HCT116 (cell line): Measurements from ENCODE around the gene SETD6. TPM values are rescaled to one million over a fixed set of nuclear protein-coding genes. Genes with fewer than 3 reads are reported as not detected.

Experiments
- ATAC-seq: fragments of 200-7000 bp; cut with Tn5 transposase; 2 replicates; pipeline ENCODE4 v1.9.1; 2020; ENCODE audit warnings: mild to moderate bottlenecking, moderate library complexity
- BruUV-seq: library from RNA; stranded (reverse); fragments of 400-500 nt; replicated peaks from 2 replicates; lab custom pipeline; 2021; lab: Mats Ljungman, UMichigan
- CTCF ChIA-PET: fragments of 300-600 bp; sonication (Branson Sonifier 250); formaldehyde crosslinking; loops from one replicate; lab custom pipeline; 2021; ENCODE audit warnings: antibody characterized with exemption; lab: Charles Lee
- POLR2A ChIA-PET: fragments of 300-600, 350-600 bp; sonication (Branson Sonifier 250); formaldehyde crosslinking; loops from one replicate; lab custom pipeline; 2021; ENCODE audit warnings: antibody characterized with exemption; lab: Charles Lee
- RAD21 ChIA-PET, 2 experiments: fragments of 300-600 bp; sonication (Branson Sonifier 250); formaldehyde crosslinking; loops; one replicate each; lab custom pipeline; 2023; ENCODE audit warnings: low total read pairs in 2 of 2; ENCODE audit not compliant: uncharacterized antibody in 2 of 2, unreplicated experiment in 2 of 2, low non-redundant PET in 1 of 2; lab: Charles Lee
- DNase-seq: peaks from one replicate; pipeline ENCODE4 v3.0.0-alpha.2; 2010; ENCODE audit warnings: low read depth, low spot score
- H2AFZ ChIP-seq: fragments of 200-600 bp; shearing (Covaris generic), sonication (generic); 2 replicates; pipeline ENCODE4 v1.6.1; 2017; ENCODE audit warnings: low read depth, mixed run types, mixed read lengths, antibody characterized with exemption, low read length; ENCODE audit not compliant: poor library complexity, severe bottlenecking
- H3K27ac ChIP-seq: 2 replicates; pipeline ENCODE4 v1.5.1; 2012; ENCODE audit warnings: low read depth, low read length
- H3K27me3 ChIP-seq: fragments of 200-600 bp; sonication (generic); 2 replicates; pipeline ENCODE4 v1.6.1; 2016; ENCODE audit warnings: mixed run types, low read length, mixed read lengths; ENCODE audit not compliant: insufficient read depth
- H3K36me3 ChIP-seq, 2 experiments: fragments of 200-500 bp in 1 of 2; fragments of 200-600 bp in 1 of 2; sonication (Bioruptor generic) in 1 of 2; sonication (generic) in 1 of 2; 2 replicates each; pipeline versions ENCODE4 v1.5.1 to v1.6.1; 2014 to 2016; ENCODE audit warnings: low read length in 2 of 2, inconsistent platforms in 1 of 2, mixed read lengths in 1 of 2, mixed run types in 1 of 2; ENCODE audit not compliant: insufficient read depth in 2 of 2, control insufficient read depth in 1 of 2
- H3K4me1 ChIP-seq, 2 experiments: fragments of 200-600 bp in 1 of 2; sonication (generic) in 1 of 2; 2 replicates each; pipeline versions ENCODE4 v1.5.1 to v1.6.1; 2012 to 2017; ENCODE audit warnings: low read length in 2 of 2, inconsistent platforms in 1 of 2, mild to moderate bottlenecking in 1 of 2, mixed read lengths in 1 of 2, mixed run types in 1 of 2, moderate library complexity in 1 of 2; ENCODE audit not compliant: insufficient read depth in 2 of 2, control insufficient read depth in 1 of 2
- H3K4me2 ChIP-seq: fragments of 200-600 bp; sonication (generic); 2 replicates; pipeline ENCODE4 v1.6.1; 2017; ENCODE audit warnings: mixed run types, low read length, mixed read lengths
- H3K4me3 ChIP-seq, 2 experiments: fragments of 200-600 bp in 1 of 2; sonication (generic) in 1 of 2; replicated peaks in 1 of 2; 2 replicates each; pipeline ENCODE4 v1.5.1; 2011 to 2016; ENCODE audit warnings: low read length in 2 of 2, control low read depth in 1 of 2, low read depth in 1 of 2, mild to moderate bottlenecking in 1 of 2, mixed read lengths in 1 of 2, mixed run types in 1 of 2
- H3K79me2 ChIP-seq: fragments of 200-600 bp; sonication (generic); 2 replicates; pipeline ENCODE4 v1.6.1; 2017; ENCODE audit warnings: mild to moderate bottlenecking, mixed run types, low read length, moderate library complexity, mixed read lengths; ENCODE audit not compliant: insufficient read depth
- H3K9ac ChIP-seq: fragments of 200-600 bp; sonication (generic); 2 replicates; pipeline ENCODE4 v1.6.1; 2016; ENCODE audit warnings: low read length, mixed read lengths
- H3K9me2 ChIP-seq: fragments of 200-600 bp; sonication (generic), shearing (Covaris generic); 2 replicates; pipeline ENCODE4 v1.6.1; 2017; ENCODE audit warnings: mixed run types, mild to moderate bottlenecking, moderate library complexity; ENCODE audit not compliant: insufficient read depth
- H3K9me3 ChIP-seq, 2 experiments: fragments of 200-500 bp in 1 of 2; fragments of 200-600 bp in 1 of 2; sonication (Bioruptor generic) in 1 of 2; sonication (generic) in 1 of 2; 2 replicates each; pipeline ENCODE4 v1.6.1; 2014 to 2017; ENCODE audit warnings: low read length in 2 of 2, mixed read lengths in 2 of 2, inconsistent platforms in 1 of 2, low read depth in 1 of 2, mild to moderate bottlenecking in 1 of 2, mixed run types in 1 of 2, moderate library complexity in 1 of 2; ENCODE audit not compliant: control insufficient read depth in 1 of 2, insufficient read depth in 1 of 2
- H4K20me1 ChIP-seq: fragments of 200-600 bp; sonication (generic), shearing (Covaris generic); 2 replicates; pipeline ENCODE4 v1.6.1; 2017; ENCODE audit warnings: mixed run types, mild to moderate bottlenecking, moderate library complexity; ENCODE audit not compliant: insufficient read depth
- CBX3 ChIP-seq: IDR thresholded peaks from 2 replicates; pipeline ENCODE4 v1.6.1; 2012; ENCODE audit warnings: low read depth
- CEBPB ChIP-seq: IDR thresholded peaks from 2 replicates; pipeline ENCODE4 v1.6.1; 2012; ENCODE audit warnings: low read depth
- EGR1 ChIP-seq: IDR thresholded peaks from 2 replicates; pipeline ENCODE4 v1.6.1; 2012; ENCODE audit warnings: low read depth
- EZH2 ChIP-seq: fragments of 200-600 bp; sonication (generic); IDR thresholded peaks from 2 replicates; pipeline ENCODE4 v1.6.1; 2017; ENCODE audit warnings: antibody characterized with exemption, mixed run types
- FOSL1 ChIP-seq: IDR thresholded peaks from 2 replicates; pipeline ENCODE4 v1.6.1; 2012; ENCODE audit warnings: low read depth
- JUND ChIP-seq: IDR thresholded peaks from 2 replicates; pipeline ENCODE4 v1.6.1; 2012
- SP1 ChIP-seq: IDR thresholded peaks from 2 replicates; pipeline ENCODE4 v1.6.1; 2012; ENCODE audit warnings: low read depth
- SRF ChIP-seq: IDR thresholded peaks from 2 replicates; pipeline ENCODE4 v1.6.1; 2012; ENCODE audit warnings: low read depth
- TCF7L2 ChIP-seq: IDR thresholded peaks from 2 replicates; pipeline ENCODE4 v1.7.0; 2011; ENCODE audit warnings: borderline replicate concordance, inconsistent platforms; ENCODE audit not compliant: insufficient read depth, insufficient read length; ENCODE audit errors: extremely low read depth
- YY1 ChIP-seq: IDR thresholded peaks from 2 replicates; pipeline ENCODE4 v1.6.1; 2011; ENCODE audit warnings: low read length, low read depth, moderate library complexity, mild to moderate bottlenecking; ENCODE audit not compliant: insufficient replicate concordance; ENCODE audit errors: extremely low read depth
- ZNF274 ChIP-seq: fragments of 200-500 bp; sonication (Bioruptor generic); IDR thresholded peaks from 2 replicates; pipeline ENCODE4 v1.6.1; 2014; ENCODE audit warnings: mild to moderate bottlenecking, low read depth, low read length, inconsistent platforms
- intact Hi-C: fragments of 100-400 bp; cut with micrococcal nuclease; formaldehyde crosslinking; loops from 2 replicates; pipeline ENCODE4 v1.10.0; 2022
- total RNA-seq: library from RNA; stranded (reverse); gene quantifications from one replicate; pipeline ENCODE4 v1.2.1, GENCODE V29; 2021; ENCODE audit not compliant: unreplicated experiment
- TF ChIP-seq, protein P1 (sequence below): IDR thresholded peaks from 2 replicates; pipeline ENCODE4 v1.6.1; 2012; ENCODE audit warnings: low read depth
- TF ChIP-seq, protein P2 (sequence below): IDR thresholded peaks from 2 replicates; pipeline ENCODE4 v1.6.1; 2011; ENCODE audit warnings: mild to moderate bottlenecking, low read length, moderate library complexity; ENCODE audit not compliant: insufficient replicate concordance; ENCODE audit errors: extremely low read depth

SETD6 gene
- total RNA-seq, 1 experiment from 2014 or later, result 26.6 TPM

DNA sequence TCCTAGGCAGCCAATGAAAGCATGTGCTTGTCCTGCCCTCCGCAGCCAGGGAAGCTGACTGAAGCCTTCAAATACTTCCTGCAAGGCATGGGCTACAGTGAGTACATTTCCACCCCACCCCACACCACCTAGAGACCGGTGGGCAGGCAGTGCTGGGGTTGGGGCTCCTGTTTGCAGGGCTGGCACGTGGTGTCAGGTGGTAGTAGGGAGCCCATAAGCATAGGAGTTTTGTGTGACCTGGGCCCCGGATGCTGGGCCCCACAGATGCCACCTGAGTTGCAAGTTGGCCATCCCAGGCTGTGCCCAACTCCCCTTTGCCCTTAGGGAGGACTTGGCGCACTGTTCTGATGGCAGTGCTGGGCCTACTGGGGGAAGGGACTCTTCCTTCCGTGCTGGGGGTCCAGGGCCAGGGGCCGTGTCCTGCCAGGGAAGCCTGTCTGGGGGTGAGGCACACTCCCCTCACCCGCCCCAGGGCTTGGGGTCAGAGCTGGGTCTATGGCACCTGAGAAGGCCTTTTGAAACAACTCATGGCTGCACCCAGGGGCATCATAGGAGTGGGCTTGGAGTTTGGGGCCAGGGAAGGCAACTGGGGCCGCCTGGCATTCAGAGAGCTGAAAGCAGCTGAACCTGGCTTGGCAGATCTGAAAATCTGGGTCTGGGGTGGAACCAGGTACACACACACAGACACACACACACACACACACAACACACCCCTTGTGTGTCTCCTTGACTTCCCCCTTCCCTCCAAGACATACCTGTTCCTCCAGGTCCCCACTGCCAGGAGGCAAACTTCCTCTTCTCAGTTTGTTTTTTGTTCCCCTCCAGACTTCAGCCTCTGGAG lies 5.8 kb upstream of the SETD6 start:
- intact Hi-C loops, result loop anchor here (5.0 kb wide), 1 partner anchor 248 kb away; no protein-coding TSS in a partner anchor
- TF ChIP-seq SP1, result no peak
- TF ChIP-seq YY1, result no peak
- TF ChIP-seq JUND, result no peak
- no peak for TF ChIP-seq EGR1
- no peak for TF ChIP-seq EZH2
- no peak for TF ChIP-seq CEBPB
- TF ChIP-seq, protein P1, sequence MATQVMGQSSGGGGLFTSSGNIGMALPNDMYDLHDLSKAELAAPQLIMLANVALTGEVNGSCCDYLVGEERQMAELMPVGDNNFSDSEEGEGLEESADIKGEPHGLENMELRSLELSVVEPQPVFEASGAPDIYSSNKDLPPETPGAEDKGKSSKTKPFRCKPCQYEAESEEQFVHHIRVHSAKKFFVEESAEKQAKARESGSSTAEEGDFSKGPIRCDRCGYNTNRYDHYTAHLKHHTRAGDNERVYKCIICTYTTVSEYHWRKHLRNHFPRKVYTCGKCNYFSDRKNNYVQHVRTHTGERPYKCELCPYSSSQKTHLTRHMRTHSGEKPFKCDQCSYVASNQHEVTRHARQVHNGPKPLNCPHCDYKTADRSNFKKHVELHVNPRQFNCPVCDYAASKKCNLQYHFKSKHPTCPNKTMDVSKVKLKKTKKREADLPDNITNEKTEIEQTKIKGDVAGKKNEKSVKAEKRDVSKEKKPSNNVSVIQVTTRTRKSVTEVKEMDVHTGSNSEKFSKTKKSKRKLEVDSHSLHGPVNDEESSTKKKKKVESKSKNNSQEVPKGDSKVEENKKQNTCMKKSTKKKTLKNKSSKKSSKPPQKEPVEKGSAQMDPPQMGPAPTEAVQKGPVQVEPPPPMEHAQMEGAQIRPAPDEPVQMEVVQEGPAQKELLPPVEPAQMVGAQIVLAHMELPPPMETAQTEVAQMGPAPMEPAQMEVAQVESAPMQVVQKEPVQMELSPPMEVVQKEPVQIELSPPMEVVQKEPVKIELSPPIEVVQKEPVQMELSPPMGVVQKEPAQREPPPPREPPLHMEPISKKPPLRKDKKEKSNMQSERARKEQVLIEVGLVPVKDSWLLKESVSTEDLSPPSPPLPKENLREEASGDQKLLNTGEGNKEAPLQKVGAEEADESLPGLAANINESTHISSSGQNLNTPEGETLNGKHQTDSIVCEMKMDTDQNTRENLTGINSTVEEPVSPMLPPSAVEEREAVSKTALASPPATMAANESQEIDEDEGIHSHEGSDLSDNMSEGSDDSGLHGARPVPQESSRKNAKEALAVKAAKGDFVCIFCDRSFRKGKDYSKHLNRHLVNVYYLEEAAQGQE, result no peak
- no peak for TF ChIP-seq FOSL1
- TF ChIP-seq TCF7L2, result no peak
- TF ChIP-seq, protein P2, sequence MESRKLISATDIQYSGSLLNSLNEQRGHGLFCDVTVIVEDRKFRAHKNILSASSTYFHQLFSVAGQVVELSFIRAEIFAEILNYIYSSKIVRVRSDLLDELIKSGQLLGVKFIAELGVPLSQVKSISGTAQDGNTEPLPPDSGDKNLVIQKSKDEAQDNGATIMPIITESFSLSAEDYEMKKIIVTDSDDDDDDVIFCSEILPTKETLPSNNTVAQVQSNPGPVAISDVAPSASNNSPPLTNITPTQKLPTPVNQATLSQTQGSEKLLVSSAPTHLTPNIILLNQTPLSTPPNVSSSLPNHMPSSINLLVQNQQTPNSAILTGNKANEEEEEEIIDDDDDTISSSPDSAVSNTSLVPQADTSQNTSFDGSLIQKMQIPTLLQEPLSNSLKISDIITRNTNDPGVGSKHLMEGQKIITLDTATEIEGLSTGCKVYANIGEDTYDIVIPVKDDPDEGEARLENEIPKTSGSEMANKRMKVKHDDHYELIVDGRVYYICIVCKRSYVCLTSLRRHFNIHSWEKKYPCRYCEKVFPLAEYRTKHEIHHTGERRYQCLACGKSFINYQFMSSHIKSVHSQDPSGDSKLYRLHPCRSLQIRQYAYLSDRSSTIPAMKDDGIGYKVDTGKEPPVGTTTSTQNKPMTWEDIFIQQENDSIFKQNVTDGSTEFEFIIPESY, result no peak
- no peak for TF ChIP-seq CBX3
- TF ChIP-seq SRF, result no peak
- no peak for TF ChIP-seq ZNF274
- TF ChIP-seq, all 23 proteins: peak for 0

More for the DNA sequence above, 5.8 kb upstream of the SETD6 start:
- ChIA-PET POLR2A (interaction anchor here (1.9 kb wide), 1 partner anchor 10 kb away, joined by 6 read pairs; the partner anchor contains the start of gene NDRG4), CTCF (no interaction called here), RAD21 (no interaction called here)
- Histone ChIP-seq H3K79me2 (peaks cover 40% of the 10 kb centered on the region), H3K4me1 (peaks cover 0 to 3% of the 10 kb centered on the region in 2 experiments; a peak in 1 of 4 replicates), H3K27me3 (no peaks in the 10 kb centered on the region), H3K4me2 (no peak overlapping the region), H3K9ac (no peak overlapping the region), H3K27ac (no peak overlapping the region; the same call in 1 of the 2 replicates), H2AFZ (no peak overlapping the region), H3K9me2 (no peaks in the 10 kb centered on the region), H4K20me1 (no peaks in the 10 kb centered on the region), H3K9me3 (no peaks in the 10 kb centered on the region), H3K36me3 (peaks cover 0 to 20% of the 10 kb centered on the region in 2 experiments; a peak in 1 of 4 replicates), H3K4me3 (no peak overlapping the region)
- ATAC-seq (no peak), DNase-seq (no peak)
- BruUV-seq, result no TSS peak
